Iris pigment epithelial cell (primary cell): ENCODE measurements around the gene PCDHGB1.
"Not testable (repeated sequence)": the region's sequence is repeated elsewhere in the genome, so short reads cannot be mapped to it uniquely, and the experiment has no call there.

ENCODE experiments used
- DNase-seq: peaks from one replicate; pipeline ENCODE4 v3.0.0-alpha.2; 2011; ENCODE audit warnings: low read depth

The PCDHGB1 gene

DNA sequence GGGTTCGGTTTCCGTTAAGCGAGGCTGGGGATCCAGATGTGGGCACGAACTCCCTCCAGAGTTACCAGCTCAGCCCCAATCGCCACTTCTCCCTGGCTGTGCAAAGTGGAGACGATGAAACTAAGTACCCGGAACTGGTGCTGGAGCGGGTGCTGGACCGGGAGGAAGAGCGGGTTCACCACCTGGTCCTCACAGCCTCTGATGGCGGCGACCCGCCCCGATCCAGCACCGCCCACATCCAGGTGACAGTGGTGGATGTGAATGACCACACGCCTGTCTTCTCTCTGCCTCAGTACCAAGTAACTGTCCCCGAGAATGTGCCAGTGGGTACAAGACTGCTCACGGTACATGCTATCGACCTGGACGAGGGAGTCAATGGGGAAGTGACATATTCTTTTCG is 33.4 kb downstream of the PCDHGB1 start:
- no peak for DNase-seq

- no peak for DNase-seq
Measured at GRCh38 chr5:141384471-141385267, 34.8 kb downstream of the PCDHGB1 start.

- DNase-seq, result peak; percentile 54
Measured at GRCh38 chr5:141387557-141388311, 37.8 kb downstream of the PCDHGB1 start, which contains the start of gene PCDHGB4. Gene PCDHGB4 (plus strand): TSS chr5:141387698. CDS start chr5:141387885, 187 bp downstream.

GRCh38 chr5:141388661-141389060 is 38.8 kb downstream of the PCDHGB1 start:
- DNase-seq, result no peak

- no peak for DNase-seq
Measured at GRCh38 chr5:141389153-141390042, 39.5 kb downstream of the PCDHGB1 start.

DNA sequence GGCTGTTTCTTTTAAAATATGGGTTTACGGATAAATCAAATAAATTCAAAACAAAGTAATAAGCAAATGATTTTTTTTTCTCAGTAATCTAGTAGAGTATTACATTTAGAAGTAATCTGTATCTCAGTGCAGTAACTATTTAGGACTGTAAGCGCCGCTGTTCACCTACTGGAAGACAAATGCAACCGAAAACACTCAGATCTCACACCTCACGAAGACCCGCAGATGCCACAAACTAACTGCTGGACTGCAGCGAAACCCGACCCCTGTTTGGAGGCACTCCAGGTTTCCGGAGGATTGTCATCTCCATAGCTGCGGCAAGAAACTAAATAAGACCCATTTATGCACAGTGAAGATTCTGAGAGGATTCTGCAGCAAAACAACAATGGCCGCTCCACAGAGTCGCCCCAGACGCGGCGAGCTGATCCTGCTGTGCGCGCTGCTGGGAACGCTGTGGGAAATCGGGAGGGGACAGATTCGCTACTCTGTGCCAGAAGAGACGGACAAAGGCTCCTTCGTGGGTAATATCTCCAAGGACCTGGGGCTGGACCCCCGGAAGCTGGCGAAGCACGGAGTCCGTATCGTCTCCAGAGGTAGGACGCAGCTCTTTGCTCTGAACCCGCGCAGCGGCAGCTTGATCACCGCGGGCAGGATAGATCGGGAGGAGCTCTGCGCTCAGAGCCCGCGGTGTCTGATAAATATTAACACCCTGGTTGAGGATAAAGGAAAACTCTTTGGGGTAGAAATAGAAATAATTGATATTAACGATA is 42.7 kb downstream of the PCDHGB1 start, which contains the start of gene PCDHGA8:
TSS of gene PCDHGA8 (plus strand) at position 205 of the 770 bp plus-strand sequence. CDS start at position 386, 181 bp downstream.
- peak; percentile 27 for DNase-seq

DNA sequence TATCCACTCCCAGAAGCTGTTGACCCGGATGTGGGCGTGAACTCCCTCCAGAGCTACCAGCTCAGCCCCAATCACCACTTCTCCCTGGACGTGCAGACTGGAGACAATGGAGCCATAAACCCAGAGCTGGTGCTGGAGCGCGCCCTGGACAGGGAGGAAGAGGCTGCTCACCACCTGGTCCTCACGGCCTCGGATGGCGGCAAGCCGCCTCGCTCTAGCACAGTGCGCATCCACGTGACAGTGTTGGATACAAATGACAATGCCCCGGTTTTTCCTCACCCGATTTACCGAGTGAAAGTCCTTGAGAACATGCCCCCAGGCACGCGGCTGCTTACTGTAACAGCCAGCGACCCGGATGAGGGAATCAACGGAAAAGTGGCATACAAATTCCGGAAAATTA is 43.4 kb downstream of the PCDHGB1 start:
- DNase-seq, result no peak

- DNase-seq, result not testable (repeated sequence)
Measured at GRCh38 chr5:141394401-141395187, 44.7 kb downstream of the PCDHGB1 start.

GRCh38 chr5:141397756-141398551 is 48.1 kb downstream of the PCDHGB1 start, which contains the start of gene PCDHGB5:
Gene PCDHGB5 (plus strand): TSS chr5:141397947. CDS start chr5:141398128, 181 bp downstream.
- DNase-seq, result peak; percentile 67

- no peak for DNase-seq
Measured at GRCh38 chr5:141398608-141399007, 48.7 kb downstream of the PCDHGB1 start.

DNA sequence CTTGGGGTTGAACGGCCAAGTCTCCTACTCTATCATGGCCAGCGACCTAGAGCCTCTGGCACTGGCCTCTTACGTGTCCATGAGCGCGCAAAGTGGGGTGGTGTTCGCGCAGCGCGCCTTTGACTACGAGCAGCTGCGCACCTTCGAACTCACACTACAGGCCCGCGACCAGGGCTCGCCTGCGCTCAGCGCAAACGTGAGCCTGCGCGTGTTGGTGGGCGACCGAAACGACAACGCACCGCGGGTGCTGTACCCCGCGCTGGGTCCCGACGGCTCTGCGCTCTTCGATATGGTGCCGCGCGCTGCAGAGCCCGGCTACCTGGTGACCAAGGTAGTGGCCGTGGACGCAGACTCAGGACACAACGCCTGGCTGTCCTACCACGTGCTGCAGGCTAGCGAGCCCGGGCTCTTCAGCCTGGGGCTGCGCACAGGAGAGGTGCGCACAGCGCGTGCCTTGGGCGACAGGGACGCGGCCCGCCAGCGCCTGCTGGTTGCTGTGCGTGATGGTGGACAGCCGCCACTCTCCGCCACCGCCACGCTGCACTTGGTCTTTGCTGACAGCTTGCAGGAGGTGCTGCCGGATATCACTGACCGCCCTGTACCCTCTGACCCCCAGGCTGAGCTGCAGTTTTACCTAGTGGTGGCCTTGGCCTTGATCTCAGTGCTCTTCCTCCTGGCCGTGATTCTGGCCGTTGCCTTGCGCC is 49.8 kb downstream of the PCDHGB1 start:
- no peak for DNase-seq
